CMK (cell line): ENCODE measurements around the gene MATCAP1.

Experiments used
- DNase-seq: peaks from one replicate; pipeline ENCODE4 v3.0.0-alpha.2; 2010; ENCODE audit warnings: low read depth

MATCAP1 gene

DNA sequence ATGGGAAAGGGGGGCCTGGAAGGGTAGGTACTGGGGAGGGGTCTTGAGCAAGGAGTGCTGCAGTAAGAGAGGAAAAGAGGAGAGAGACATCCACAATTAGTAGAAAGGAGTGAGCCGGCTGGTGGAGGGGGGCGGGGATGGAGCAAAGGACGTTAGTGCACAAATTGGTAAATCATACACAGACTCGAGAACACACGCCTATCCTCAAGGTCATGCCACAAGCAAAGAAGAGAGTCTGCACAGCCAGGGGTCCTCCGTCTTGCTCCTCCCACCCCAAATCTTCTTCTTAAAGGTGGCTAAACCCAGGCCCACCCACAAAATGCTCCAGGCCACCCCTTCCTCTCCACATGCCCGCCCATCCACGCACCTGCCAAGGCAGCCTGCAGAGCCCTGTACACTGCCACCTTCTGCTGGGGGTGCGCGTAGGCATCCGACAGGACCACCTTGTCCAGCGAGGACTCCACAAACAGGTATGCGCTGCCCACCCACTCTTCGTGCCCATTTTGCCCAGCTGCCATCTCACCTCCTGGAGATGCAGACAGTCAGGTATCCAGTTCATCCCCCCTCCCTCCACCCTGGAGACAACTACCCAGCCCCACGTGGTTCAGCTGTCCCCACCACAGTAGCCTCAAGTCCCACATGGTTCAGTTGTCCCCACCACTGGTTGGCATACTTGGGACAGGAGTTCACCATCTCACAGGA lies 27.5 kb downstream of the MATCAP1 start:
- DNase-seq = no peak

DNA sequence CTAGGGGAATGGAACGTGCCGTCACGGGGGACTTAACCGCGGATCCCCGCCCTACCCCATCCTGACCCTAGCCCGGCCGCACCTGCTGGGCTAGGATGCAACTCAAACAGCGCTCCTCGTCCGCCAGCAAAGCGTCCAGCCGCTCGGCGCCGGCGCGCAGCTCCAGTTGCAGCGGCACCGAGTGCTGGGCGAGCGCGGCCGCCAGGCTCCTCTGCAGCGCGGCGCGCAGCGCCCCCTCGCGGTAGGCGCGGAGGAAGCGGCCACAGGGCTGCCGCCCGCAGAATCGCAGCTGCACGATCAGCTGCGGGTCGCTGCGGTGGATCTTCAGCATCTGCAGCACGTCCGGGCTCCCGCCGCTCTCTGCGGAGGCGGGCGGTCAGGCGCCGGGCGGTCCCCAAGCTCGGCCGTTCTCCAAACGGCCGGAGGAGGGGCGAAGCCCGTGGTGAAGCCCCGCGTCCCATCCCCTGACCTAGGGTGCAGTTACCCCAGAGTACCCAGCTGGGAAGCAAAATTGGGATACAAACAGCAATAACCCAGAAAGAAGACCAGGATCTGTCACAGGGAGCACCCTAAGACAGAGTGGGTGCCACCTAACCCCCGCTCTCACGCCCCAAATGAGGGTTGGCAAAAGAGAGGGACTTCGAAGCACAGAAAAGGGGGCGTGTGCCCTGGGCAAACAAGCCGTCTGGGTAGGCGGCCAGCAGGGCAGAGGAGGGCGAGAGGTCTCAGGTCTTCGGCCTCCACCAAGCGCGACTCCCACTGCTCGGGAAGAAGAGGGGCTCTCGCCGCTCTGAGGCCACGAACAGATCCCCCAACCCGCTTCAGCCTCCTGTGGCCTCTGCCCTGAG lies 28.2 kb downstream of the MATCAP1 start:
- DNase-seq = no peak

DNA sequence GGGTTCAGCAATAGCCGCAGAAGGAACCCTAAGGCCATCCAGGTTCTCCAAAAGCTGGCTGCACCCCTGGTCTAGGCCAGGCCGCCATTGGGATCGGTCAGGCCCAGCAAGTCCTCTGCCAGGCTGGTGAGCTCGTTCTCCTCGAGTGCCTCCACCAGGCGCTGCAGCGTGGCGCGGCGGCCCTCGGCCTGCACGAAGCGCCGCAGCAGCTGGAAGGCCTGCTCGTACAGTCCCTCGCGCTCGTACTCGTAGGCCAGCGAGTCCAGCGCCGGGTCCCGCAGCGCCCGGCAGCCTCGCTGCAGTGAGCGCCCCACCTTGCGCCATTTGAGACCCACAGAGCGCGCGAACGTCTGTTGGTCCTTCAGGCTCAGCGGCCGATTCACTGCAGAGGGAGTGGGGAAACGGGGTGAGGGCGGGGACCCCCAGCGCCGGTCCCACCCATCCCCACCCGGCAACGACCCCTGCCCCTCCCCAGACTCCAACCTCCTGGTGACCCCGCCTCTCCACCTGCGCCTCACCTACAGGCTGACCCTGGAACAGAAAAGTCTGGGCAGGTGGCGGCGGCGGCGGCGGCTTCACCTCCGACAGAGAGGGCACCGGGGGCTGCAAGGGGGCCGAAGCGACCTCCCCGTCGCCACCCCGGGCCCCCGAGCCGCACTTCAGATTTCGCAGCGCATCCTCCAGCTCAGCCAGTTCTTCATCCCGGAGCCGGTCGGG lies 29.0 kb downstream of the MATCAP1 start:
- DNase-seq = no peak

DNA sequence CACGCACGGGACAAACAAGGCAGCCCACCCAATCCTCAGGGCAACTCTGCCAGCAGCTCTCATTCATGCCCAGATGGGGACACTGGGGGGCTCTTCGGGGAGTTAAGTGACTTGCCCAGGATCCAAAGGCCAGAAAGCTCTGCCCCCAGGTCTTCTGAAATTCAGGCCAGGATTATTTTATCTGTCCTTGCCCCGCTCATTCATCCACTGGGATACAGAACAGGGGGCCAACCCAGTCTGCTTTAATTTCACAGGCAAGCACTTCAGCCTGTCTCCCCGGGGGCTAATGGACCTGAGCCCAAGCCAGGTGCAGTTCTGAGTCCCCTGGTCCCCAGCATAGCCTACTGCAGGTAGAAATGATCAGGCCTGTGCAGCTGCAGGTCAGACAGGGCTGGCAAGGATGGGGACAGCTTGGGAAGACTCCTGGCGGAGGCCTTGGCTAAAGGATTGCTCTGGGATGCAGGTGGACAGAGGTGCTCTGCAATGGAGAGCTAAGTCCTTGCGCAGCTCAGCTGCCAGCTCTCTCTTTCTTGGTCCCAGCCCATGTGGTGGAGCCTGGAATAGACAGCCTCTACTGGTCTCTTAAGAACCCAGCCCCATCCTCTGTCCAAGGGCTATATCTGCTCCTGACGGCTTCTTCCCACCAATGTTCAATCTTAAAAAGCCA lies 32.2 kb downstream of the MATCAP1 start:
- no peak for DNase-seq

DNA sequence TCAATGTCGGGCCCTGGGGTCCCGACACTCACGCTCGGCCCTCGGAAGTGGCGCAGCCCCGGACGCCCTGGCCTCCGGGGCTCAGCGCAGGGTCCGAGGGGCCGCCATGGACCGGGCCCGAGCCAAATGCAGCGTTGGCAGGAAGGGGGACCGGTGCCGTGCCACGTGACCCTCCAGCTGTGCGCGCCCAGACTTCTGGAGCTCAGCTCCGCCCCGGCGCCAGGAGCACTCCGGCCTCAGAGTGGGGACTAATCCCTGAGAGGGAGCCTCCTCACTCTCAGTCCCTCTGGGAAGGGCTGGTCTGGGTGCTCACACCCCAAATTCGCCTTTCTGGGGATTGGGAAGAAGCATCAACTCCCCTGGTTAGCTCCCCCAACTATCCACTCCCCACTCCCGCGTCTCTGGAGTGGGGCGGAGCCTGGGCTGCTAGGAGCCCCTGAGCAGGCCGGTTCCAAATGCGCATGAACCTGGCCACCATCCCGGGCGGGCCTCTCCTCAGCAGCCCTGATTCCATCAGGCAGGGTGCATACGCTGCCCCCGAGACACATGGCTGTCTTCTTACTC lies 32.8 kb downstream of the MATCAP1 start, which contains the start of gene B3GNT9:
Gene B3GNT9, minus strand, starts transcription at position 166 of the 564 bp plus-strand sequence. CDS start 513 bp downstream, outside the sequence.
- no peak for DNase-seq

DNA sequence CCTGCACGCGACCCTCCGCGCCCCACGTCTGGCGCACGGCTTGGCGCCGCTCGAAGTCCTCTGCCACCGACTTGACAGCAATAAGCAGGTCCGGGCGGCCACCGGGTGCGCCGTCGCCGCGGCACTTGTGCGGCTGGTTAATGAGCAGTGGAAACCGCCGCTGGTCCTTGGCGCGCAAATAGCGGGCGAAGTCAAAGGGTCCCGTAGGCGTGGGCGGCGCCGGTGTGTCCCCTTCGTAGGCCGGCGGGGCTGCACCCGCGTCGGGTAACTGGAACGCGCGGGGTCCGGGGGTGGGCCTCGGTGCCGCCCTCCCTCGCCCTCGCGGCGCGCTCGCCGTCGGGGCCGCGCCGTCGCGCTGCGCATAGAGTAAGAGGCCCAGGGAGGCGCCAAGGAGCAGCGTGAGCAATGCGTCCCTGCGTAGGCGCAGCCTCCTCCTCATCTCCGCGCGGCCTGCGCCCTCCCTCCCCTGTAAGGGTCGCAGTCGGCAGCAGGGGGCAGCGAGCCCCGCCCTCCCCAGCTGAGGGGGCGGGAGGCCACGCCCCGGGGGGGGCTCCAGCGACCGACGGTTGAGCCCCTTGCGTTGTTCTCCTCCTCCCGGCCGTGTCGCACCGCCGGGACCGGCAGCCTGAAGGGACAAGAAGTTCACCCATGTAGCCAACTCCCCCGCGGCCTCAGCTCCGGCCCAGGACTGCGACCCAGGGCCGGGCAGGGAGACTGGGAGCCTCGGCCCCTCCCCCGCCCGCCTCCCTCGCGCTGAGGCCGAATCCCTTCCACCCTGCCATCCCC lies 33.5 kb downstream of the MATCAP1 start:
- DNase-seq = no peak

DNA sequence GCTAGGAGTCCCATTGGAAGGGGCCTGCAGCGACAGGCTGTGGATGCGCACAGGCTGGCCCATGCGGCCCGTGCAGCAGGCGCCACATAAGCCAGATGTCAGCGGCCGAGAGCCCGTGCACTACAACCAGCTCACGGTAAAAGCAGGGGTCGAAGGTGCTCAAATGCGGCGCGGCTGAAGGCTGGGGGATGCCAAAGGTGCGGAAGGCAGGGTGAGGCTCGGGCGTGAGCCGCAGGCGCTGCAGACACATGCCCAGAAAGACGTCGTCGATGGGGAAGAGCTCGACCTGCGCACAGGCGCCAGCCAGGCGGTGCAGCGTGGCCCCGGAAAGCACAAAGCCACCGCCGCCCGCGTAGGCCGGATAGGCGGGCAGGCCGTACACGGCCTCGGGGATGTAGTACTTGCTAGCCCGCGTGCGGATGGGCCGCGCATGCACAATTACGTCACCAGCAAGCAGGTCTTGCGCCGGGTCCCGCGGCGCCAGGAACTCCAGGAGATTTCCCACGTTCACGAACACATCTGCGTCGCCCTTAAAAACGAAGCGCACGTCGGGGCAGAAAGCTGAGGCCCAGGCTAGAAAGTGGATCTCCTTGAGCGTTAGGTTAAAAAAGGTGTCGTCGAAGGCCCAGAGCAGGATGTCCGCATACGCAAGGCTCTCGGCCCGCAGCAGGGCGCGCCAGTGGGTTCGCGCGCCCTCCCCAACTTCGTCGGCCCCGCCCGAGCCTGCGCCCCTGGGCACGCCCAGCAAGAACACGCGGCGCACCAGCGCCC lies 34.3 kb downstream of the MATCAP1 start:
- no peak for DNase-seq

DNA sequence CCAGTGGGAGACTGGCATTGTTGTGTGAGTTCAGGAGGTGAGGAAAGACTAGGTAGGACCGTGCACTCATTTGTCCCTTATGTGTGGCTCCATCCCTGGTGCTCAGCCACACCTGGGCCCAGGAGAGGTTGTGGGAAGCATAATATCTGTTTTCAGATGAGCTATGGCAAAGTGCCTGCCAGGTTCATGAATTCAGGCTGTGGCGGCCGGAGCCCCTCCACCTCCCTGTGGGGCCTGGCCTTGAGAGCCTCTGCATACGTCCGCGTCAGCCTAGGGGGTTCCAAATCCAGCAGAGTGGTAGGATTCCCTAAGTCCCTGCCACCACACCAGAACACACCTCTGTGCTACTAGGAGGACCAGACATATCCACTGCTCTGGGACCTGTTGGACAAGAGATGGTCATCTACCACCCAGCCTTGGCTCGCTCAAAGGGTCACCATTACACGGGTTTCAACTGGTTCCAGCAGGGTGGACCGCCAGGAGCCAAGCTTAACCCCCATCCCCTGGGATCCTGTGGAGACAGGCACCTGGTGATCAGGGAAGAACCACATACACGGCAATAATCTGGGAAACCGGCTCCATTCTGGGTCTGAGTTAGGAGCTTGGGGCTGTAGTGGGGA lies 35.0 kb downstream of the MATCAP1 start:
- DNase-seq = no peak

DNA sequence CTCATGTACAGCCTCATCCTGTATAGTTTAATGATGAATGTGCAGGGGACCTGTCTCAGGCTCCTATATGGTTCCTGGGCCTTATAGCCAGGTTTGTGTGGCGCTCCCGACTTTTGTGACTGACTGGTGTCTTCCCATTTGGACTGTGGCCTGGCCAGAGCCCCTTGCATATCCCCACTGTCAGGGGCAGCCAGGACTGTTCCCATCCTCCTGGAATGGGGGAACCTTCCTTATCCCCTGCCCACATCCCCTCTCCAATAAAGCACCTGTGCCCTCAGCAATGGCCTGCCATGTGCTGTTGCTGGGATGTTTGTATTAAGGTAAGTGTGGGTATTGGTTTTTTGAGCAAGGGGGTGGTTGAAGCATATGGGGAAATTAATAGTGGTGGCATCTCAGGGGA lies 35.5 kb downstream of the MATCAP1 start:
- DNase-seq = no peak

DNA sequence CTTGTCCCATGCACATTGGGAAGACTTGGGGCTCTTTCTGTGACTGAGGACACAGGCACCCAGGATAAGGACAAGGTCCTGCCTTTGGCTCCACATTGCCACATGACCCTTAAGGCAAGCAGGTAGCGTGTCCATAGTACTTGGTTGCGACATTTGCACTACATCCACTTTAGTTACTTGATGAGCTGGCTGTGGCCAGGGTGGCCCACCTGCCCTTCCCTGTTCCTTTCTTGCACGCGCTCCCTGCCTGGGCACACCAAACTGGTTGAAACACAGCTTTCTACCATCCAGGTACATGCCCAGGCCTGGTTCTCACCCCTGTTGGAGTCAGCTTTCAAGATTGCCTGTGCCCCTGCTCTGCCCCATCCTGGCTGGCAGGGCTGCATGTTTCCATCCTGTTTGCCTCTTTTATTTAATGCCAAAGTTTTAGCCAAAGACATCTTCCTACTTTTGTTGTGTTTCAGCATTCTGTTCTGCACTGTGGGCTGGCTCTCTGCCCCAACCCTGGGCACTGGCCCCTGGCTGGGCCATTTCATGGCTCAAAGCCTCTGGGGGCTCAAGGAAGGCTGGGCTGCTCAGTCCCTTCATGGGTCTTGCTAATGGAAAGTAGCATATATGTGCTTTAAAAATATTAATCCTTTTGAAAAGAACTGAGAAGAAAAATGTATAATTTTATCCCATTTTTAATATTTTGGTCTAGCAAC lies 36.2 kb downstream of the MATCAP1 start:
- no peak for DNase-seq

DNA sequence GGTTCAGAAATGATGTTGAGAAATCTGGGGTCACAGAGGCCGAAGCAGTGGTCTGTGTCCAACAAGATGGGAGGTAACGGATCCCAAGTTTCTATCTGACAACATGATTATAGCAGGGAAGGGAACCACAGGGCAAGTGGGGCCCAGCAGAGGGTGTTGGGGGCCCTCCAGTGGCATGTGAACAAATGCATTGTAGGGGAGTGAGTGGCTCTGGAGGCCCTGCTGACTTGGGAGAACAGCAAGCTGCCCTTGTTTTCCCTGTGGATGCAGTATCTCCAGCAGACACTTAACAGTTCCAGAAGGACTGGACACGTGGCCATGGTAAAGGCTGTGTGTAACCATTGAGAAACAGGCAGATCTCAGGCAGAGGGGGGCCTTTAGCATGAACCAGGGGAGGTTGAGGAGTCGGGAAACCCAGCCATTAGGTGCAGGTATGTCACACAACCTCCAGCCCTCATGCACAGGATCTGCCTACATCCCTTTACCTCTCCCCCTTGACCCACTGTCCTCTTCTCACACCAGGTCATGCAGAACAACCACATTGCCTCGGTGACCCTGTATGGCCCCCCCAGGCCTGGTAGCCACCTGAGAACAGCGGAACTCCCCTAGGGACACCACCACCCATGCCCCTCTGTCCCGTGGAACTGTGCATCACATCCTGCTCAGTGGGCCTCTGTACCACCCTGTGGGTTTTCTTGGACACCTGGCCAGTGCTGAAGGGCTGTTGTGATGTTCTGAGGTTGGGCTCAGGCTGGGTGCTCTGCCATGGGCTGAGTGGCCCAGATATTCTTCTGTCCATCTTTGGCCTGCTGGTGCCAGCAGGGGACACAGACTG lies 37.0 kb downstream of the MATCAP1 start:
- no peak for DNase-seq

DNA sequence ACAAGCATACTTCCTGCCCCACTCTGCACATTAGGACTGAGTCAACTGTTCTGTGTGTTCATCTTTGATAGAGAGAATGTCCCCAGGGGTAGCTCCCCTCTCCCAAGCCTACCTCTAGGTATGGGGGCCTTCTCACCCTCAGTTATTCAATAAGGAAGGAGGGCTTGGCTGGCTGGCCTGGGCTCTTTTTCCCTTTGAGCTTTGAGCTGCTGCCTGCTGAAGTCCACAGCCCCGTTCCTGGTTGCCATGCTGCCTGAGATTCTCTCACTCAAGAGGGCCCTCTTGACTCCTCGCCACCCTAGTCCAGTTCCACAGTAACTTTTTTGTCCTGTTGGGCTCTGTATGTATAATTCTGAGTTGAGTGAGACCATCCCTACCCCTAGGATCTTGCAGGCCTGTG lies 38.0 kb downstream of the MATCAP1 start:
- DNase-seq = no peak

DNA sequence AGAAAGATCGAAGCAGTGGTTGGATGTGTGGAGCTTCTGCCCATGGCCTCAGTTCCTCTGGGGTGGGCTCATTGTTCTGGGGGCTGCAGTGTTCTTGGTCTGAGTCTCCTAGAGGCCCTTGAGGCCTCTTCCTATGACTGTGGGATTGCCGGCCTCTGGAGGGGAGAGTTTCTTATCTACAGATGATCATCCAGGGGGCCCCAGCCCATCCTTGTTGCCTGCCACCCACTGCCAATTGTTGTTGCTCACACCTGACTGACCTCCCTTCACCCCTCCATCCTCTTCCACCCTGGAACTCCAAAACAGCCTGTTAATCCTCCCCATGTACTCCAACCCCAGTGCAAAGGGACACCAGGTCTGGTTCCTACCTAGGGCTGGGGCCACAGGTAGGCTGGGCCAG lies 38.8 kb downstream of the MATCAP1 start:
- DNase-seq = no peak

DNA sequence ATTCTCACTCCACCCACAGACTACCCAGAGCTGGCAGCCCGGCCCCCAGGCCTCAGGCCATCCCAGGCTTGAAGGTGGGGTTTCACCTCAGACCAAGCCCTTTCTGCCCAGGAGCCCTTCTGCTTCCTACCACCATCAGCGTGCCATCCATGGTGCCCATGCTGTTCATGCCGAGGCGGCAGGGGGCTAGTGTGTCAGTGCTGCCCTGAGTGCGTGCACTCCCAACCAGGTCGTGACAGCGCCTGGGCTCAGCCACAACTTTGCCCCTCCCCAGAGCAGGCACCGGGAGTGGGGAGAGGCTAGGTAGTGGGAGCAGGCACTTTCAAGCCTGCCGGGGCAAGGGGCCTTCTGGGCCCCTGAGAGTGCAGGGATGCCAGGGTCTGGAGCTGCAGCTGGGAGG lies 41.4 kb downstream of the MATCAP1 start:
- DNase-seq = no peak

DNA sequence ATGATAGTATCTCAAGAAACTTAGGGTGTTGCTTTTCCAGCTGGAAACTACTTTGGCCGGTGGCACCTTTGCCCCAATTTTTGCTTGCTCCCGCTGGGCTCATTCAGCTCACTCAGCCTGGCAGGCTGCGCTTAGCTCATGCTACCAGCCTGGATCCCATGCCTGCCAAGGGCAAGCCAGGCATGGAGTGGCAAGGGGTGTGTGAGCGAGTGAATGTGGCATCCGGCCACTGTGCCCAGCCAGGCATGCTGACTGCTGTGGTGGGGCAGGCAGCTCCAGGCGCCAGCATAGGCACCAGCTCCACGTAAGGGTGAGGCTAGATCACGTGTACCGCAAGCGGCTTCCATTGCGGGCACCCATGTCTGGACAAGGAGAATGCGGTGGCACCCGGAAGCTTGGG lies 42.4 kb downstream of the MATCAP1 start:
- DNase-seq = no peak

DNA sequence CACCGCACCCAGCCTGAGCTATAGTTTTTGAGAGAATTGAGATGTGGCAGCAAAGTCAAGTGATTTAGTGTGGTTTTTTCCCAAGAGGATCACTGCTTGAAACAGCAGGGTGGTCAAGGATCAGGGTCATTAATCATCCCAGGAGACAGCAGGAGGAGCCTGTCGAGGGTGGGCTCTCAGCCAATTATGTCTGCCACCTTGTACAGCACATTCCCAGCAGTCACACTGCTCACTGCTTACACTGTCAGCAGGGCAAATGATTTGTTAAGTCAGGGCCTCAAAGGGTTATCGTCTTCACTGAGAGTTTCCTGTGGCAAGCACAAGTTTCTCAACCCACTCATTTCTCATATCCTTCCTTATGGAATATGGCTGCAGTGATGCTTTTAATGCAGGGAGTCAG lies 46.2 kb downstream of the MATCAP1 start:
- DNase-seq = no peak

DNA sequence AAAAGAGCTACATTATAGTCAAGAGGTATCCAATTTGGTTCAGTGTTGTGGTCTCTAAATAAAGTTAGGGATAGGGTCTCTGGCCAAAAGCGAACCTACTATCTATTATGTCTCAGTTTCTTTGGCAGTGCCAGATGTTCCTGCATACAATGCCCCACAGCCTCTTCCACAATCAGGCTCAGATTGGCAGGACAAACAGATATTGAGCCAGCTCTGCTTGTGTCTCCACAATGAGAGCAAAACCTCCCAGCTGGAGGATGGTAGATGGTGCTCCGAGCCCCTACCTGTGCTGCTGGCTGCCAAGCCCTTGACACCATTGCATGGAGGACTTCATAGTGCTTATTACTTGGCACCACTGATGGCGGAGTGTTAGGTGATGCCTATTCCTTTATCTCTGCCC lies 54.3 kb downstream of the MATCAP1 start:
- DNase-seq = no peak

DNA sequence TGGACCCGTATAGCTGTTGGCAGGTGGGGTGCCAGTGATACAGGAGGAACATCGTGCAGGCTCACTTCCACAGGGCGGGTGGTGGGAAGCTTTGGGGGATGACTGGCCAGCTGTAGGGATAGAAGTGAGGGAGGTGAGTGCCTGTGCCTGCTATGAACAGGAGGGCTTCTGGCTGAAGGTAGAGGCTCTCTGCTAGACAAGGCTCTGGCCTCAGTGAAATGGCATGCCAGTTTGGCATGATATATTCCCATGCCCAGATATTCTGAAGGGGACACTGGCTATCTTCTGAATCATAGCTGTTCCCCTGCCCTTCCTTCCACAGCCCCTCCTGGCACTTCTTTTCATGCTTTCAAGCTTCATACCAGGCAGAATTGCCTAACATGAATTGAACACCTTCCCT lies 54.9 kb downstream of the MATCAP1 start:
- no peak for DNase-seq
